Superior temporal gyrus (tissue), 1 donor: ENCODE measurements around the gene CFAP46.
"Not testable (repeated sequence)": the region's sequence is repeated elsewhere in the genome, so short reads cannot be mapped to it uniquely, and the experiment has no call there.

Experiments
- DNase-seq: peaks from one replicate; pipeline ENCODE4 v3.0.0-alpha.2; 2016; ENCODE audit errors: extremely low spot score

Gene CFAP46

GRCh38 chr10:132979491-132980425, 37.4 kb upstream of the CFAP46 start:
- no peak for DNase-seq

DNA sequence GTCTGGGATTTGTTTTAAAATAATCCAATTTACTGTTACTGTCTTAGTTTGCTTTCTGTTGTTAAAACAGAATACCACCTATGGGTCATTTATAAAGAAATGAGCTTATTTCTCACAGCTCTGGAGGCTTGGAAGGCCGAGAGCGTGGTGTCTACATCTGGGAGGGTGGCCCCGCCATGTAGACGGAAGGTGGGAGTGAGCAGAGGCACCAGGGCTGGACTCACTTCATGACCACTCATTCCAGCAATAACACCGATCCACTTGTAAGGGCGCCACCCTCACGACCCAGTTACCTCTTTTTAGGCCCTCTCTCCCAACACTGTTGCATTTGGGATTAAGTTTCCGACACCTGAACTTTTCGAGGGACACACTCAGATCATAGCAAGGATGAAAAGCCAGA, 36.2 kb upstream of the CFAP46 start:
- no peak for DNase-seq

- no peak for DNase-seq
Observed at GRCh38 chr10:132977807-132978206, 35.4 kb upstream of the CFAP46 start.

GRCh38 chr10:132977076-132977475, 34.7 kb upstream of the CFAP46 start:
- DNase-seq: no peak

DNA sequence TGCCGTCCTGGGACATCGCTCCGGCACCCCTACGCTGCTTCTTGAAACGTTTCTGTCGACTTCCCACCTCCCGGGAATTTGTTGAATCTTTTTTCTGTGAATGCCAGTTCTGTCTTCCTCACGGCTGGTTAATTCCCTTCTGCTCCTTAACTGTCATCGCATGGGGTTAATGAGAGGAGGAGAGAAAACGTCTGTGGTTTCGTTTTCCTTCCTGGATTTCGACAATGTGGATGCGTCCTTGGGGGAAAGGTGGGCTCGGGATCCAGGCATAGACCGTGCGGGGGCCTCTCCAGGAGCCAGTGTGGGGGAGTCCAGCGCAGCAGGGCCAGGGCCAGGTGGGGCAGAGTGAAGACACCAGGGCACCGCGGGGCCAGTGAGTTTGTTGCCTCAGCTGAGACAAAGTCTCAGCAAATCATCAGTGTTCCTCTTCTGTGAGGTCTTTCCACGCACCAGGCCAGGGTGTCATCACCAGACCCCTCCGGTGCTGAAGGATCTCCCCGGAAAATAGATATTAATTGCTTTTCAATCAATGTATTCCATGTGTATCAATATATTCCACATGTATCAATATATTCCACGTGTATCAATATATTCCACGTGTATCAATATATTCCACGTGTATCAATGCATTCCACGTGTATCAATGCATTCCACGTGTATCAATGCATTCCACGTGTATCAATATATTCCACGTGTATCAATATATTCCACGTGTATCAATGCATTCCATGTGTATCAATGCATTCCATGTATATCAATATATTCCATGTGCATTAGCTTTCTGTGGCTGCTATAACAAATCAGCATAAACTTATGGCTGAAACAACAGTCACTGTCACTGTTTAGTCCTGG, 33.7 kb upstream of the CFAP46 start:
- no peak for DNase-seq

GRCh38 chr10:132974886-132975830, 32.8 kb upstream of the CFAP46 start:
- no peak for DNase-seq

DNA sequence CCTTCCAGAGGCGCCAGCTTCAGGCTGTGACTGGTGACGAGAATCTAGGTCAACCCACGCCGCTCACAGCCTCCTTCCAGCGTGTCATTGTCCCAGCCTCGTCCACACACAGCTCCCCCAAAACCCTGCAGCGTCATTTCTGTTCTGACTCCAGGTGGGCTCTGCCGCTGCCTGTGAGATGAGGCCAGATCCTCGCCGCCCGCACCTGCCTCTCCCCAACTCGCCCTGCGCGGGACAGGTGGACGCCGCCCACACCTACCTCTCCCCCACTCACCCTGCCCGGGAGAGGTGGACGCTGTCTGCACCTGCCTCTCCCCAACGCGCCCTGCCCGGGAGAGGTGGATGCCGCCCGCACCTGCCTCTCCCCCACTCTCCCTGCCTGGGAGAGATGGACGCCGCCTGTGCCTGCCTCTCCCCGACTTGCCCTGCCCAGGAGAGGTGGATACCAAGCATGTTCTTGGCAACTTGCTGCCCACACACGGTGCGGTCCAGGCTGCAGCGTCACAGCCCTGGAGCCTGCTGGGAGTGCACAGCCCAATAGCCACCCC, 32.0 kb upstream of the CFAP46 start:
- no peak for DNase-seq

- no peak for DNase-seq
Observed at GRCh38 chr10:132973903-132974241, 31.5 kb upstream of the CFAP46 start.

DNA sequence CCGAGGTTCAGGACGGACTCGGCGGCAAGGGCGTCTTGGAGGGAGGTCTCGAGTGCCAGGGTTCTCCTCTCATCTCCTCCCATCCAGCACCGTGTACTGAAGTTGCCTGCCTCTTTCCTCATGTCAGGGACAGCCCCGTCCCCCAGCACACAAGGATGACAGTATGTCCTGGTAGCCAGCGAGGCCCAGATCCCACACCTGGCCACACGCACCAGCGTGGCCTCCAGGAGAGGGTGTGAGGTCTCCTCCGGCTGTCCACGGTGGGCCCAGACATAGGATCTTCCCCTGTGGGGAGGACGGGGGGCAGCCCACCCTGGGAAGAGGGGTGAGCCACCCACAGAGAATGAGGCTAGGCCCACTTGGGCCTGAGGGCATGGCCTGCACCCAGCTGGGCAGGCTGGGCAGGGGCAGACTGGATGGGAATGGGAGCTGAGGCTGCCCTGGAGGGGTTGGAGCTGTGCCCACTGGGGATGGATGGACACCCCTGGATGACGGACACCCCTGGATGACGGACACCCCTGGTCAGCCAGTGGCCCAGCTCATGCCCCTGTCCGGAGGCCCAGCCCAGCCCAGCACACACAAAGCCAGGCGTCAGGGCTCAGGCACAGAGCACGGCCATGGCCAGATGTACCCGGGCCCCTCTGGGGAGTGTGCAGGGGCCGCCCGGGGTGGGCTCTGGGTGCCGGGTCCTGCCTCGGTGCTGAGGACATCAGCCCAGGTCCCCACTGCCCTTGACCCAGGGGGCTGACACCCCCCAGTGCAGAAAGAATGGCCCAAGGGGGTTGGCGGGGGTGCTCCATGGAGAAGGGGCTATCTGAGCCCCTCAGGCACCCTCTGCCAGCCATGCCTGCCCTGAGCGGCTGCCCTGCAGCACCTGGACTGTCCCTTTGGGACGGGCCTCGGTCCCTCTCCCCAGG, 30.9 kb upstream of the CFAP46 start:
- DNase-seq: no peak

DNA sequence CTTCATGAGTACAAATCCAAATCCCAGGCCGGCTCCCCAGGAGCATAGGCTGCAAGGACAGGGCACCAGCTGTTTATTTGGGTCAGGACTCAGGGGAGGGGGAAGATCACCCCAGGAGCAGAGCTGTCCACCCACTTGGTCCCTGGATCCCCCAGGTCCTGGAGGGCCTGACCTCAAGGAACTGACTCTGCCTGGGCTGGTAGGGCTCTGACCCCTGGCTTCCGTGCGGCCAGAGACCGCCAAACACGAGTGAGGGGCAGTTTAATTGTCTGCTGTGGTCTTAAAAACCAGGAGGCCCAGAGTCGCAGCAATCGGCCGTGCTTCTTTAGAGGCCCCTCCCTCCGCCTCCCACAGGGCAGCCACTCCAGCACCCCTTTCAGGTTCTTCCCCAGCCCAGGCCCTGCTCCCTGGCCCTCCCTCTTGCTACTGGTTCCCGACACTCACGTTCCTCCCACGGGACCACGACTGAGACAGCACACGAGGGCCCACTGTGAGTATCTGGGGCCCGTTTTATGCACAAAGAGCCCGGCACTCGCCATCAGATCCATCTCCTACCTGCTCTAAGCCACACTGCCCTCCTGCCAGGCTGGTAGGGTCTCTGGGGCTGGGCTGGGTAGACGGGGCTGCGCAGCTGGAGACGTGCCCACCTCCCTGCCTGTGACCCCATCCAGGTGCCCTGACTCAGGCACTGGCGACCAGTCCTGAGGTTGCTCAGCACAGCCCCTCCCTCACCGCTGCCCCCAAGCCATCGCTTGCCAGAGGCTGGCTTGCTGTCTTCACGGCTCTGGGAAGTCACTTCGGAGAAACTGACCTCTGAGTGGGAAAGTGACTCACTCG, 30.0 kb upstream of the CFAP46 start:
- no peak for DNase-seq

GRCh38 chr10:132971448-132972148, 29.2 kb upstream of the CFAP46 start:
- no peak for DNase-seq

GRCh38 chr10:132970641-132971438, 28.5 kb upstream of the CFAP46 start:
- DNase-seq: no peak

DNA sequence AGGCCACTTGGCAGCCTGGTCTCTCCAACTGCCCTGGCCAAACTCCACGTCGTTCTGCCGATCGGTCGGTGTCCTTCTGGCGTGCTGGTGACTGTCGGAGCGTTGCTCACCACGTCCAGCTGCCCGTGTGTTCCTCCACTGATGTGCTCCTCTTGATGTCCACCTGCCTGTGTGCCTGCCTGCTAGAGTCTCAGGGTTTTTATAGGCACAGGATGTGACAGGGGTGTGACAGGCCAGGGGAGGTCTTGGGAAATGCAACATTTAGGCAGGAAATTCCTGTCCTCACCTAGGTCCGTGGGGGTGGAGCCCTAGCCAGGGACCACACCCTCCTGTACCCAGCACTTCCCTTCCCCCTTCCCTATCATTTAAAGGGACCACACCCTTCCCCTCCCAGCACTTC, 25.2 kb upstream of the CFAP46 start:
- DNase-seq: no peak

- no peak for DNase-seq
Observed at GRCh38 chr10:132965411-132966057, 23.2 kb upstream of the CFAP46 start.

DNA sequence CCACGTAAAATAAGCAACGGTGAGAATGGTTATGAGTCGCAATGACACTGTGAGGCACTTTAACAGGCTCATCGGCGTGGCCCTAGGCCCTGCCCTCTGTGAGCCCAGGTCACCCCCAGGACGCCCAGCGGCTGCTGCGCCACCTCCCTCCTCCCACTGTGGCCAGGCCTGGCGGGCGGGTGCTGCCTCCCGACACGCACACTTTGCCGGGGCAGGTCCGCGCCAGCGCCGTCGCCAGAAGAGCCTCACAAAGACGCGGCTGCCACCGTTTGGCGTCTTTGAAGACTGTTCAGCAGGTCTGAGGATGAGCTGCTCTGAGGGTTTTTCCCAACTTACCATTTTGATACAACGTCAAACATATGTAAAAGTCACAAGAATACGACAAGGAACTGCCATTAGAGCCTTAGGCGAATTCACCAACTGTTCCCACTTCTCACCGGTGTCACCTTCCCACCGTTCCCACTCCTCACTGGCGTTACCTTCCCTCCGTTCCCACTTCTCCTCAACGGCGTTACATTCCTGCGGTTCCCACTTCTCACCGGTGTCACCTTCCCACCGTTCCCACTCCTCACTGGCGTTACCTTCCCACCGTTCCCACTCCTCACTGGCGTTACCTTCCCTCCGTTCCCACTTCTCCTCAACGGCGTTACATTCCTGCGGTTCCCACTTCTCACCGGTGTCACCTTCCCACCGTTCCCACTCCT, 22.5 kb upstream of the CFAP46 start:
- DNase-seq: not testable (repeated sequence)

DNA sequence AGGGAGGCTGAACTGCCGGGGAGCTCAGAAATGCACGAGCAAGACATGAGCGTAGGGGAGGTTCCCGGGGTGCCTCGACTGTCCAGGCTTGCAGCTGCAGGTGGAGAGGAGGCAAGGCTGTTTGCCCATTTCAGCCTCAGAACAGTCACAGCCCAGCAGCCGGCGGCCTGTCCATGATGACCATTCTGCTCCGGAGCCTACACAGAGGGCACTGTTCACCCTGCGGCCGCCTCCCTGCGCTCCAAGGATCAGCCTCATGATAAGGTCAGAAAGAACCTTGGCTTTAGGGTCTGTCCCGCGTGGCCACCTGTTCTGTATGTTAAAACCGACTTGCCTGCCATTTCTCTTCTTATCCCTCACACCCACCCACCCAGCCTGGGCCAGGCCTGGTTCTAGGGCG, 21.9 kb upstream of the CFAP46 start:
- no peak for DNase-seq

DNA sequence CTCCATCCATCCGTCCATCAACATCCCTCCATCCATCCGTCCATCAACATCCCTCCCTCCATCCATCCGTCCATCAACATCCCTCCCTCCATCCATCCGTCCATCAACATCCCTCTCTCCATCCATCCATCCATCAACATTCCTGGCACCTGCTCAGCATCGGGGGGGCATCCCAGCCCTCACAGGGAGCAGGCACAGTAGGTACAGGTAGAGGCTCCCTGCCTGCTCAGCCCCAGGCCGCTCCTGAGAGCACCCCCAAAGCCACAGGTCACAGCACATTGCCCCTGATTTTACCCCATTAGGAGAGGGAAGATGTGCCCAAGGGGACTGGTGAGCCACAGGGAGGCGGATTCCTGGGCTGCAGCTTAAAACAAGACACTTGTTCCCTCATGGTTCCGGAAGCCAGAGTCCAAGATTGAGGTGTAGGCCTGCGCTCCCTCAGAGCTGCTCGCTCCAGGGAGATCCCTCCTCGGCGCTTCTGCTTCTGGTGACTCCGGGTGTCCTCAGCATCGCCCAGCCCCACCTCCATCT, 21.1 kb upstream of the CFAP46 start:
- DNase-seq: no peak
